HepG2 (cell line): ENCODE measurements around the gene CENPB. TPM values are rescaled to one million over a fixed set of nuclear protein-coding genes. Genes with fewer than 3 reads are reported as not detected.

Experiments
- ATAC-seq: fragments of 200-7000 bp; cut with Tn5 transposase; 3 replicates; pipeline ENCODE4 v1.9.1; 2020; ENCODE audit warnings: mild to moderate bottlenecking, moderate library complexity
- BruUV-seq: library from RNA; stranded (reverse); fragments of 400-500 nt; replicated peaks from 2 replicates; lab custom pipeline; 2021; lab: Mats Ljungman, UMichigan
- CTCF ChIA-PET: fragments of 300-600 bp; formaldehyde crosslinking; extraction: SDS; loops from one replicate; lab custom pipeline; 2021; ENCODE audit warnings: low total read pairs, inconsistent platforms, low intra/inter-chr PET ratio; lab: Yijun Ruan, JAX
- POLR2A ChIA-PET: fragments of 350-600 bp; sonication (Branson Sonifier 250); formaldehyde crosslinking; loops from one replicate; lab custom pipeline; 2020; ENCODE audit warnings: antibody characterized with exemption, inconsistent platforms; lab: Yijun Ruan, JAX
- DNase-seq: peaks from one replicate; pipeline ENCODE4 v3.0.0-alpha.2; 2015; ENCODE audit warnings: low spot score
- FAIRE-seq: peaks from 3 replicates; lab custom pipeline; 2011; peaks lifted over from hg19 to GRCh38; lab: Jason Lieb, UNC
- H2AFZ ChIP-seq: one replicate; pipeline ENCODE4 v1.6.1; 2011; ENCODE audit warnings: low read length, inconsistent platforms
- H3K27ac ChIP-seq: fragments of 300-600 bp; 3 replicates; pipeline ENCODE4 v1.8.0; 2011; ENCODE audit warnings: mixed run types, mild to moderate bottlenecking, mixed read lengths, low read length, inconsistent platforms; ENCODE audit not compliant: insufficient read depth; ENCODE audit errors: extremely low read length
- H3K27me3 ChIP-seq, 2 experiments: fragments of 200-600 bp in 1 of 2; 2 replicates in 1 of 2; 3 replicates in 1 of 2; pipeline versions ENCODE4 v1.6.0 to v1.8.0; 2011; ENCODE audit warnings: low read length in 2 of 2, mild to moderate bottlenecking in 2 of 2, moderate library complexity in 2 of 2, inconsistent platforms in 1 of 2; ENCODE audit not compliant: insufficient read depth in 2 of 2, control insufficient read depth in 1 of 2
- H3K36me3 ChIP-seq, 2 experiments: fragments of 200-600 bp in 1 of 2; replicated peaks in 1 of 2; 2 replicates in 1 of 2; 3 replicates in 1 of 2; pipeline versions ENCODE4 v1.5.1 to v1.8.0; 2011; ENCODE audit warnings: low read length in 2 of 2, inconsistent platforms in 1 of 2; ENCODE audit not compliant: insufficient read depth in 2 of 2, control insufficient read depth in 1 of 2
- H3K4me1 ChIP-seq: 2 replicates; pipeline ENCODE4 v1.5.1; 2012; ENCODE audit warnings: low read length, inconsistent platforms; ENCODE audit not compliant: insufficient read depth
- H3K4me2 ChIP-seq: 2 replicates; pipeline ENCODE4 v1.6.0; 2011; ENCODE audit warnings: low read depth, low read length, inconsistent platforms
- H3K4me3 ChIP-seq, 3 experiments: fragments of 200-600 bp in 1 of 3; sonication (generic), shearing (Covaris generic) in 1 of 3; replicated peaks in 1 of 3; 2 replicates each; pipeline ENCODE4 v1.5.1; 2011 to 2016; ENCODE audit warnings: low read length in 3 of 3, inconsistent platforms in 2 of 3, low read depth in 2 of 3, mild to moderate bottlenecking in 2 of 3, control low read depth in 1 of 3, mixed read lengths in 1 of 3; ENCODE audit not compliant: insufficient read depth in 1 of 3
- H3K79me2 ChIP-seq: one replicate; pipeline ENCODE4 v1.6.1; 2011; ENCODE audit warnings: low read length, inconsistent platforms; ENCODE audit not compliant: insufficient read depth
- H3K9ac ChIP-seq: 2 replicates; pipeline ENCODE4 v1.6.0; 2011; ENCODE audit warnings: mild to moderate bottlenecking, low read depth, low read length, inconsistent platforms; ENCODE audit not compliant: insufficient read depth
- H3K9me3 ChIP-seq: 2 replicates; pipeline ENCODE4 v1.5.1; 2012; ENCODE audit warnings: mild to moderate bottlenecking, low read length
- H4K20me1 ChIP-seq: 2 replicates; pipeline ENCODE4 v1.6.0; 2011; ENCODE audit warnings: inconsistent platforms, mild to moderate bottlenecking, low read length, moderate library complexity; ENCODE audit not compliant: insufficient read depth
- MAFK ChIP-seq, 2 experiments: IDR thresholded peaks in 1 of 2; conservative IDR thresholded peaks in 1 of 2; 2 replicates each; pipeline ENCODE4 v1.6.1; 2011; ENCODE audit warnings: improper control_type of control experiment in 2 of 2, low read length in 2 of 2
- ZBTB33 ChIP-seq: sonication (generic); formaldehyde crosslinking; IDR thresholded peaks from 2 replicates; pipeline ENCODE4 v1.4.0; 2020; ENCODE audit warnings: missing genetic modification reagents
- ZNF546 ChIP-seq: sonication (generic); formaldehyde crosslinking; conservative IDR thresholded peaks from 2 replicates; pipeline ENCODE4 v1.8.1; 2023; ENCODE audit warnings: mild to moderate bottlenecking, missing genetic modification reagents
- WGBS: methylation state at CpG from one replicate; pipeline ENCODE4 v1.1.6; 2017; ENCODE audit warnings: low lambda C conversion rate; 5-methylcytosine and 5-hydroxymethylcytosine counted together
- in situ Hi-C: cut with HindIII; loops from 2 replicates; pipeline ENCODE4 v1.10.0; 2017; ENCODE audit warnings: low pct_unique_long_range_greater_than_20kb; ENCODE audit not compliant: extremely low pct_ligation_motif_present
- intact Hi-C: fragments of 100-400 bp; cut with micrococcal nuclease; formaldehyde crosslinking; loops from one replicate; pipeline ENCODE4 v1.10.0; 2022; ENCODE audit not compliant: unreplicated experiment
- polyA plus RNA-seq, 8 experiments: library from polyadenylated mRNA; depleted of rRNA in 3 of 8; stranded (reverse) in 7 of 8; unstranded in 1 of 8; fragments of >200 nt; fragmentation: Illumina TruSeq in 4 of 8; extraction: Trizol in 4 of 8; gene quantifications; 2 replicates each; pipeline versions ENCODE4 v1.2.1 to v1.2.3, GENCODE V29; 2011 to 2016; ENCODE audit warnings: low read depth in 4 of 8, missing spikeins in 1 of 8, mixed read lengths in 1 of 8; ENCODE audit not compliant: insufficient read depth in 1 of 8
- total RNA-seq, 5 experiments: library from RNA; depleted of rRNA; stranded (reverse); fragments of >200 nt; fragmentation: Illumina TruSeq; extraction: Trizol; gene quantifications; 2 replicates each; pipeline ENCODE4 v1.2.3, GENCODE V29; 2016; ENCODE audit warnings: low read depth in 1 of 5

The CENPB gene
- total and polyA plus RNA-seq, 2 of the 13 experiments (the other 11 are each of a cell fraction or from before 2014, with no cell fraction given), result 10.4 to 54.5 TPM

GRCh38 chr20:3751305-3751674 is 35.2 kb downstream of the CENPB start:
- no peak overlapping the region for H3K4me3 ChIP-seq
- TF ChIP-seq ZNF546 (CRISPR knock-in tag), result no peak
- TF ChIP-seq ZBTB33 (CRISPR knock-in tag), result peak; percentile 46; the same call in 1 of the 2 replicates
- 0 out of 4 replicates have a peak, but pooled peaks of 1 of the 2 experiments have one; percentile 6 for TF ChIP-seq MAFK (conservative IDR thresholded peaks at IDR 0.05 in 1 of 2, IDR thresholded peaks at IDR 0.05 in 1 of 2; ENCODE audit: low read length in 2 of 2)
- DNase-seq, result no peak

More at GRCh38 chr20:3751305-3751674, 35.2 kb downstream of the CENPB start:
- no TSS peak for BruUV-seq
- no peaks in the 10 kb centered on the region for H4K20me1 ChIP-seq
- POLR2A ChIA-PET, result interaction anchor here (2.8 kb wide), 1 partner anchor 16 kb away, joined by 11 read pairs; the partner anchor contains the start of gene ADISSP
- peaks cover 2 to 28% of the 10 kb centered on the region in 2 experiments; a peak in 4 of 5 replicates for H3K27me3 ChIP-seq
- no peak overlapping the region for H3K4me2 ChIP-seq
- no peak overlapping the region for H3K27ac ChIP-seq
- FAIRE-seq (no peak), ATAC-seq (no peak)
- H3K4me1 ChIP-seq, result peaks cover 33% of the 10 kb centered on the region
- H2AFZ ChIP-seq, result no peak overlapping the region
- no peaks in the 10 kb centered on the region for H3K79me2 ChIP-seq
- peaks cover 11 to 13% of the 10 kb centered on the region in 2 experiments; a peak in 4 of 5 replicates for H3K36me3 ChIP-seq
- CTCF ChIA-PET, result interaction anchor here (2.8 to 2.9 kb wide), 2 partner anchors 18 to 36 kb away, joined by 10 to 45 read pairs; partner anchors contain the start of gene ADISSP
- no peak overlapping the region for H3K9ac ChIP-seq
- WGBS, result 98% methylated on average over 31 of the region's 31 CpGs
- intact Hi-C loops, result no loop called here
- in situ Hi-C loops, result no loop called here
- H3K9me3 ChIP-seq, result no peaks in the 10 kb centered on the region
